IMR-90 (cell line): ENCODE results near the gene ADAM12. TPM values are rescaled to one million over a fixed set of nuclear protein-coding genes. Genes with fewer than 3 reads are reported as not detected.
A peak's percentile ranks its signal among the peaks of the same experiment; 100 is the strongest.

ENCODE experiments used
- ATAC-seq: fragments of 200-7000 bp; cut with Tn5 transposase; 2 replicates; pipeline ENCODE4 v1.9.1; 2020; ENCODE audit warnings: low read depth, mild to moderate bottlenecking, moderate library complexity
- BruUV-seq: library from RNA; stranded (reverse); fragments of 400-500 nt; replicated peaks from 2 replicates; lab custom pipeline; 2021; lab: Mats Ljungman, UMichigan
- CTCF ChIA-PET: fragments of 300-600 bp; formaldehyde crosslinking; extraction: SDS; loops from one replicate; lab custom pipeline; 2021; ENCODE audit warnings: antibody characterized with exemption; lab: Yijun Ruan, JAX
- POLR2A ChIA-PET: fragments of 300-600 bp; sonication (Branson Sonifier 250); formaldehyde crosslinking; loops from one replicate; lab custom pipeline; 2022; ENCODE audit warnings: antibody characterized with exemption; ENCODE audit not compliant: unreplicated experiment; lab: Charles Lee
- DNase-seq: peaks from one replicate; pipeline ENCODE4 v3.0.0; 2013
- H2AFZ ChIP-seq: replicated peaks from 2 replicates; pipeline ENCODE3; 2013; ENCODE audit warnings: low read length, mild to moderate bottlenecking; ENCODE audit not compliant: poor library complexity
- H2AK5ac ChIP-seq: 2 replicates; pipeline ENCODE4 v1.6.1; 2013; ENCODE audit warnings: low read depth, low read length, inconsistent platforms
- H2AK9ac ChIP-seq: replicated peaks from 2 replicates; pipeline ENCODE3; 2013; ENCODE audit warnings: mild to moderate bottlenecking, low read depth, low read length, moderate library complexity; ENCODE audit not compliant: poor library complexity
- H2BK120ac ChIP-seq: 2 replicates; pipeline ENCODE4 v1.6.1; 2013; ENCODE audit warnings: low read depth, low read length, inconsistent platforms
- H2BK15ac ChIP-seq: 3 replicates; pipeline ENCODE4 v1.6.1; 2013; ENCODE audit warnings: low read depth, low read length, inconsistent platforms
- H2BK20ac ChIP-seq: 2 replicates; pipeline ENCODE4 v1.6.1; 2013; ENCODE audit warnings: low read depth, mild to moderate bottlenecking, inconsistent platforms, low read length, moderate library complexity
- H2BK5ac ChIP-seq: 2 replicates; pipeline ENCODE4 v1.6.1; 2013; ENCODE audit warnings: mild to moderate bottlenecking, low read depth, low read length, inconsistent platforms; ENCODE audit not compliant: poor library complexity, severe bottlenecking
- H3K14ac ChIP-seq: replicated peaks from 2 replicates; pipeline ENCODE4 v1.6.1; 2013; ENCODE audit warnings: low read depth, low read length, inconsistent platforms
- H3K18ac ChIP-seq: 2 replicates; pipeline ENCODE4 v1.6.1; 2013; ENCODE audit warnings: low read depth, low read length, control low read depth
- H3K23ac ChIP-seq: 2 replicates; pipeline ENCODE4 v1.6.1; 2013; ENCODE audit warnings: low read depth, low read length, inconsistent platforms
- H3K27ac ChIP-seq: 2 replicates; pipeline ENCODE4 v1.5.1; 2013; ENCODE audit warnings: mild to moderate bottlenecking, control low read depth, low read length; ENCODE audit not compliant: insufficient read depth
- H3K27me3 ChIP-seq: 2 replicates; pipeline ENCODE4 v1.6.1; 2013; ENCODE audit warnings: low read length; ENCODE audit not compliant: control insufficient read depth, insufficient read depth
- H3K36me3 ChIP-seq: 2 replicates; pipeline ENCODE4 v1.6.1; 2013; ENCODE audit warnings: low read length, mixed read lengths; ENCODE audit not compliant: control insufficient read depth, insufficient read depth
- H3K4ac ChIP-seq: 2 replicates; pipeline ENCODE4 v1.6.1; 2013; ENCODE audit warnings: low read depth, low read length, inconsistent platforms
- H3K4me1 ChIP-seq: 2 replicates; pipeline ENCODE4 v1.6.1; 2013; ENCODE audit warnings: low read length, mixed read lengths; ENCODE audit not compliant: control insufficient read depth, insufficient read depth
- H3K4me2 ChIP-seq: 2 replicates; pipeline ENCODE4 v1.6.1; 2013; ENCODE audit warnings: low read depth, mild to moderate bottlenecking, control low read depth, low read length, moderate library complexity
- H3K4me3 ChIP-seq: 2 replicates; pipeline ENCODE4 v1.5.1; 2013; ENCODE audit warnings: low read depth, mild to moderate bottlenecking, control low read depth, low read length, moderate library complexity; ENCODE audit not compliant: insufficient read depth
- H3K56ac ChIP-seq: 2 replicates; pipeline ENCODE4 v1.6.1; 2013; ENCODE audit warnings: low read length, inconsistent platforms; ENCODE audit not compliant: insufficient read depth; ENCODE audit errors: extremely low read depth
- H3K79me1 ChIP-seq, 2 experiments: 2 replicates each; pipeline ENCODE4 v1.6.1; 2013; ENCODE audit warnings: low read length in 2 of 2, inconsistent platforms in 1 of 2, low read depth in 1 of 2
- H3K9ac ChIP-seq: 2 replicates; pipeline ENCODE4 v1.6.1; 2013; ENCODE audit warnings: low read depth, low read length, control low read depth
- H3K9me1 ChIP-seq: 2 replicates; pipeline ENCODE4 v1.6.1; 2013; ENCODE audit warnings: low read length, inconsistent platforms; ENCODE audit not compliant: insufficient read depth
- H3K9me3 ChIP-seq: 2 replicates; pipeline ENCODE4 v1.6.1; 2013; ENCODE audit warnings: low read length; ENCODE audit not compliant: control insufficient read depth, insufficient read depth
- H4K20me1 ChIP-seq: 2 replicates; pipeline ENCODE4 v1.6.1; 2013; ENCODE audit warnings: low read length, inconsistent platforms; ENCODE audit not compliant: insufficient read depth
- H4K5ac ChIP-seq: 2 replicates; pipeline ENCODE4 v1.6.1; 2013; ENCODE audit warnings: mild to moderate bottlenecking, low read depth, low read length, control low read depth
- H4K8ac ChIP-seq, 2 experiments: 2 replicates each; pipeline ENCODE4 v1.6.1; 2013; ENCODE audit warnings: low read depth in 2 of 2, low read length in 2 of 2, control low read depth in 1 of 2, inconsistent platforms in 1 of 2
- H4K91ac ChIP-seq: 2 replicates; pipeline ENCODE4 v1.6.1; 2013; ENCODE audit warnings: low read depth, low read length, inconsistent platforms; ENCODE audit not compliant: insufficient read depth
- CTCF ChIP-seq: conservative IDR thresholded peaks from 2 replicates; pipeline ENCODE4 v1.5.1; 2012; ENCODE audit warnings: mild to moderate bottlenecking, low read depth, low read length, improper control_type of control experiment
- WGBS, 2 experiments: methylation state at CpG; one replicate each; pipeline versions ENCODE4 v1.1.5 to v1.1.7; 2013; ENCODE audit warnings: missing lambda C conversion rate in 2 of 2; ENCODE audit not compliant: insufficient read length in 1 of 2; ENCODE audit errors: extremely low coverage in 2 of 2; 5-methylcytosine and 5-hydroxymethylcytosine counted together
- dilution Hi-C: fragments of 300-500 bp; cut with HindIII; formaldehyde crosslinking; loops from one replicate; pipeline ENCODE4 v1.14.3; 2018; ENCODE audit warnings: low sequenced_read_pairs; ENCODE audit not compliant: unreplicated experiment
- in situ Hi-C: fragments of 300-500 bp; cut with MboI; formaldehyde crosslinking; loops from 3 replicates; pipeline ENCODE4 v1.14.3; 2019; ENCODE audit warnings: low sequenced_read_pairs, inconsistent platforms, mixed read lengths
- intact Hi-C: fragments of 100-400 bp; cut with micrococcal nuclease; formaldehyde crosslinking; loops from 2 replicates; pipeline ENCODE4 v1.10.0; 2022
- polyA plus RNA-seq, 3 experiments: library from polyadenylated mRNA; depleted of rRNA; stranded (reverse); fragments of >200 nt; gene quantifications; 2 replicates each; pipeline ENCODE4 v1.2.3, GENCODE V29; 2012; ENCODE audit warnings: low replicate concordance in 1 of 3
- total RNA-seq: library from RNA; depleted of rRNA; stranded (reverse); fragments of >200 nt; gene quantifications from 2 replicates; pipeline ENCODE4 v1.2.3, GENCODE V29; 2012

Gene ADAM12
- total and polyA plus RNA-seq, 2 of the 4 experiments (the other 2 are of a cell fraction) = 9.6 to 10.2 TPM

DNA sequence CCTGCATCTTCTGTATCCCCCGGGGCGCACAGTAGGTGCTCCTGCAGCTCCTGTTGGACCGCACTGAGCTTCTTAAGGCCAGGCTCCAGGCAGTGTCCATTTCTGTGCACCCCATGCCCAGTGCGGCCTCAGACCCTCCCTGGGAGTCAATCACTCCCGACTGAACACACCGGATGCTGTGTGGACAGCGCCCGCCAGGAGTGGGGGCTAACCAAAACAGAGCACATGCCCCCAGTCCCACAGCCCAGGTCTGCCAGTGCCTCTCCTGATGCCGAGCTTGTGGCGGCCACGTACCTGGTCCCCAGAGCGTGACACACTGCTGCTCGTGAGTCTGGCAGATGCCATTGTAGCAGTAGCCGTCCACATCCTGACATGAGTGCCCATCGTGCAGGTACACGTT lies 323.8 kb downstream of the ADAM12 start:
- H2BK5ac ChIP-seq = no peak overlapping the region
- ChIA-PET POLR2A (no interaction called here), CTCF (interaction anchor here (1.3 kb wide), 1 partner anchor 9 kb away, joined by 3 read pairs; no protein-coding TSS in a partner anchor)
- H2BK15ac ChIP-seq = no peak overlapping the region
- H3K27ac ChIP-seq = no peak overlapping the region
- dilution Hi-C loops (no loop called here), intact Hi-C loops (loop anchor here (10.0 kb wide), 1 partner anchor 320 kb away; the partner anchor contains the start of gene ADAM12), in situ Hi-C loops (no loop called here)
- H3K9me3 ChIP-seq = peaks cover 3% of the 10 kb centered on the region; the same call in 1 of the 2 replicates
- no peak overlapping the region for H3K9ac ChIP-seq
- H2BK20ac ChIP-seq = no peak overlapping the region
- H2AK5ac ChIP-seq = peak overlapping the region; percentile 23; the same call in 1 of the 2 replicates
- no peak overlapping the region for H4K5ac ChIP-seq
- 94% methylated on average over 9 of the region's 16 CpGs; no CpG with 5 or more reads in 1 of the 2 experiments for WGBS, 2 experiments
- TF ChIP-seq CTCF = no peak
- H3K36me3 ChIP-seq = no peaks in the 10 kb centered on the region
- H3K4ac ChIP-seq = no peak overlapping the region
- no peak overlapping the region for H2BK120ac ChIP-seq
- peaks cover 29% of the 10 kb centered on the region for H3K4me1 ChIP-seq
- ATAC-seq (no peak), DNase-seq (no peak)
- no peaks in the 10 kb centered on the region for H3K79me1 ChIP-seq
- H3K9me1 ChIP-seq = peaks cover 28% of the 10 kb centered on the region
- no peak overlapping the region for H3K4me2 ChIP-seq
- H3K14ac ChIP-seq = no peak overlapping the region
- no TSS peak for BruUV-seq
- peak overlapping the region; percentile 52 for H2AK9ac ChIP-seq
- H3K23ac ChIP-seq = no peak overlapping the region
- 0 out of 2 replicates have a peak overlapping the region, but pooled peaks have one; percentile 19 for H4K91ac ChIP-seq
- H4K8ac ChIP-seq = no peak overlapping the region
- no peak overlapping the region for H3K56ac ChIP-seq
- H2AFZ ChIP-seq = peak overlapping the region; percentile 6
- no peak overlapping the region for H3K18ac ChIP-seq
- H4K20me1 ChIP-seq = no peaks in the 10 kb centered on the region
- H3K27me3 ChIP-seq = no peaks in the 10 kb centered on the region
- H3K4me3 ChIP-seq = no peak overlapping the region
